Measurements from ENCODE around the gene KIF26B.
"Not testable (repeated sequence)": the region's sequence is repeated elsewhere in the genome, so short reads cannot be mapped to it uniquely, and the experiment has no call there.

Gene KIF26B

DNA sequence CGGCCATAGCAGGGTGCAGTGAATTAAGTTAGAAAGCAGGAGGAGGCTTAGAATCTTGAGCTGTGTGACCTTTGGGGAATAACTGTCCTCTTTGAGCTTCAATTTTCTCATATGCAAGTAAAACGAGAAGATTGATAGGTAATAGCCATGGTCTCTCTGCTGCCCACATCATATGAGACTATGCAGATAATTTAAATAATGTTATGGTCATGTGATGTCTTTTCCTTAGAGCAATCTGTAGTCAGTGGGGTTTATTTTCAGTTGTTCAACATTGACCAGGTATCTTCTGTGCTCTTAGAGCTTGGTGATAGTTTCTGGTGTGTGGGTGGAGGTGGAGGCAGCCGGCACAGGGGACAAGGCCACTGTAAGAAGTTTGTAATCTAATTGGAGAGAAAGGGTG lies 537.1 kb downstream of the KIF26B start:
- DNase-seq, result no peak

DNA sequence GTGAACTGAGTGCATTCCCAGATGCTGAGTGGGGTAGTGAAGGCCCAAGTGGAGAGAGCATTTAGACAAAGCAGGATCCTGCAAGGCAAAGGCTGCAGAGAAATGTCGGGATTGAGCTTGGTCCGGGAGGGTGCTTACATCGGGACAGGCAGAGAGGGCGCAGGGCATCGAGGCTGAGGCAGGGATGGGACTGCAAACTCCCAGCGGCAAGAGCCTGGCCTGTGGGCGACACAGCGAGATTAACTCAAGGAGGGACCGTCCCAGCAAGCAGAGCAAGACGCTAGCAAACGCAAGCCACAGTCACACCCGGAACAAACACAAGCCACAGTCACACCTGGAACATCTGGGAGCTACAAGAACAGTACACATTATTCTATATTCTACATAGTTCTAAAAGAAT lies 537.5 kb downstream of the KIF26B start:
- no peak for DNase-seq

DNA sequence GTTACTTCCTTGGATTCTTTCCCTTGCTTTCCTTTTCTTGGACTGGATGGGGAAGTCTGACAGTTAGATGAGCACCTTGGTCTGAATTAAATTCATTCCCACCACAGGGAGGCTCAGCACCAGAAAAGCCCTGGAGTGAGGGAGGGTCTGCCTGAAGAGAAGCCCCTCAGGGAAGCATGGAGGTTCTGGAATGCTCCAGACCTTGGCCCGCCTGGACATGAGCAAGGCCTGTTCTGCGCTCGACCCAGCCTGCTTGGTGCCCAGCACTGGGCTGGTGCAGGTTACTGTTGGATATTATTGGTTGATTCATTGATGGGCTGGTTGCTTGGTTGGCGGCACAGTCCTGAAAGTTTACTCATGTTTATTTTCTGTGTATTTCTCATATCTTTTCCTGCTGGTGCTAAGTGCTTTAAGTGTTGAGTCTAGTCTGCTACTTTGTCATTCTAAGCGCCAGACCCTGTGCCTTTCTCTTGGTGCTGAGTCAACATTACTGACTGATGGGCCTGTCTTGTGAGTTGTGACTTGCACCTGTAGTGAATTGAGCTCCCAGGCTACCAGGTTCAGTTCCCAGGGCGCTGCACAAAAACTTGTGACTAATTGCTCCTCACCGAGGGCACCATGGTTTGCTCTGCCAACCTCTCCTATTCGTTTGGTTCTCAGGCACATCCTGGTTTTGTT lies 538.5 kb downstream of the KIF26B start:
- DNase-seq, result no peak

DNA sequence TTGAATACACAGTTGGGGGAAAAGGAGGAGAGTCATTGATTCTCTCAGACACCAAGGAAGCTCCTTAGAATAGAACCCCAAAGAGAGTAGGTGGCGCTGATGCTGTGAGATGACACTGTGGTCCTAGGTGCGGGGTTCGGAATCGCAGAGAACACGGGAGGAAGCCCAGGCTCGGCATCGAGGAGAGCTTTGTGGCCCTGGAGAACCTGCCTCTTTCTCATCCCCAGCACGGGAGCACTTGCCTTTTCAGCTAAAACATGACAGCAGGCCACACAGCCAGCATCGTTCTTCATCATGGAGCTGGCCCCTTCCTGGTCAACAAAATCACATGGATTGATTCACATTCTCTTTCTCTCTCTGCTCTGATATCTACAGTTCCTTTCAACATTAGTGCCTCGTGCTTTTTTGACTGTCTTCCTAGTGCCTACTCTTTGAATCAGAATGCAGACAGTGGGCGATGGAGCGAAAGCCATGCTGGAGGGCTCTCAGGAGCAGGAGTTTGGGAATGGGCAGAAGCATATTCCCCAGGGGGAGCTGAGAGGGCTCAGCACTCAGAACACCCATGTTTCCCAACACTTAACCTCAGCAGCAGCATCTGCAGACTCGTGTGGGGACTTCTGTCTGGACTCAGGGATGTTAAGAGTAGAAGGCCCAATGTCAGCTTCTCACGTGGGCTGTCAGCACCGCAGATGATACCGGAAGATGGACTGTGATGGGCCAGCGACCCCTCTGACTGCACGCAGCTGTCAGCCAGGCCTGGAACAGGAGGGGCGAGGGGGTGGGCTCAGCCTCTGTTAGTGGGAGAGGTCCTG lies 539.4 kb downstream of the KIF26B start:
- DNase-seq, result no peak

DNA sequence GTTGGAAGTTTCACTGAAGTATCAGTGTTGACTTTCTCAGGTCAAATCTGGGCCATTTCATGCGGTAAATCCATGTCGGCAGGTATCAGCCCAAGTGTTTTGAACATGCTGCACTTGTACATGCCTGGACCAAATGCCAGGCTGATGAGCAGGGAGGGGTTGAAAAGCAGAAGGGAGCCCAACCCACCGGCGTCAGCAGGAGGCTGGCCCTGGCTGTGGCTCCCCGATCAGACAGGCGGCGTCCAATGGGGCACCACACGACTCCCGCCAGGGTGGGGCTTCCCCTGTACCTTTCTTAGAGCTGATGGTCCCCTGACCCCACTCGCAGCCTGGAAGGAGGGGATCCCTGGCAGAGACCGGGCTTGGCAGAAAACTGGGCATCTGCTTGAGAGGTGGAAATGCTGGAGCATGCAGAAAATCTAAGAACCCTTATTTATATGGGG lies 540.0 kb downstream of the KIF26B start:
- no peak for DNase-seq

DNA sequence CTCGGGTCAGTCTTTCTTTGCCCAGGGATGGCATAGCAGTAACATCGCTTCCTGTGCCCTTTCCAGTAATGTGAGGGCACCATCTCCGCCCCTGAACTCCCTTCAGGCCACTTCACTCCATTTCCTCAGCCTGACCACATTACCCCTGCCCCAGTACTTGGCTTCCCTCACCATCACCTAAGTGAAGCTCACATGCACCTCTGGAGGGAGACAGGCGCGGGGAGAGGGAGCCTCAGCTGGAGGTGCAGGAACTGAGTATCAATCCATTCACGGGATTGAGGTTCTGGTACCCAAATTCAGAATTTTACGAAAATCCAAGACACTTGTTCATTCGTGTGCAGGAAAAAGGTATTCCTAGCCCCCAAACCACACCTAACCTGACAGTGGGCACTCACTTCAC lies 540.4 kb downstream of the KIF26B start:
- no peak for DNase-seq

DNA sequence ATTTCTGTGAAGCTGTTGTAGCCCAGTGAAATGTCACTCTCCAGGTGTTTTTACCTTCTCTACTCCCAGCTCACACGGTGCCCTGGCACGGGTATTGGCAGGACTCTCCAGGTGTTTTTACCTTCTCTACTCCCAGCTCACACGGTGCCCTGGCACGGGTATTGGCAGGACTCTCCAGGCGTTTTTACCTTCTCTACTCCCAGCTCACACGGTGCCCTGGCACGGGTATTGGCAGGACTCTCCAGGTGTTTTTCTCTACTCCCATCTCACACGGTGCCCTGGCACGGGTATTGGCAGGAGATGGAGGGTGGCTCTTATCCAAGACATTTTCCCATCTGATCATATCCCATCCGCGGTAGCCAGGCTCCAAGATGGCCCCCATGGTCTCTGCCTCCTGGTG lies 540.9 kb downstream of the KIF26B start:
- not testable (repeated sequence) for DNase-seq

DNA sequence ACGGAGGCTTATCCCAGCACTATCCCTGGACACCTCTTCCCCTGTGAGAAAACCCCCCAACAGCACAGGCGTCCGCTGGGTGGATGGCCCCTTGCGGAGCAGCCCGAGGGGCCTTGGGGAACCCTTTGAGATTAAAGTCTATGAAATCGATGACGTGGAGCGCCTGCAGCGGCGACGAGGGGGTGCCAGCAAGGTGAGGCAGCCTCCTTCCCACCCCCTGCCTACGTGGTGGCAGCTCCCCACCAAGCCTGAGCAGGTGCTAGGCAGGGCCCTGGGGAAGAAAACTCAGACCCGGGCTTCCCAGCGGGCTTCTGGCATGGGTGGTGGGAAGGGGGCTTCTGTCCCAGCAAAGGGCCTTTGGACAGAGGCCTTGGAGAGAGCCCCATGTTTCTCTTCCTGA lies 543.3 kb downstream of the KIF26B start:
- no peak for DNase-seq

DNA sequence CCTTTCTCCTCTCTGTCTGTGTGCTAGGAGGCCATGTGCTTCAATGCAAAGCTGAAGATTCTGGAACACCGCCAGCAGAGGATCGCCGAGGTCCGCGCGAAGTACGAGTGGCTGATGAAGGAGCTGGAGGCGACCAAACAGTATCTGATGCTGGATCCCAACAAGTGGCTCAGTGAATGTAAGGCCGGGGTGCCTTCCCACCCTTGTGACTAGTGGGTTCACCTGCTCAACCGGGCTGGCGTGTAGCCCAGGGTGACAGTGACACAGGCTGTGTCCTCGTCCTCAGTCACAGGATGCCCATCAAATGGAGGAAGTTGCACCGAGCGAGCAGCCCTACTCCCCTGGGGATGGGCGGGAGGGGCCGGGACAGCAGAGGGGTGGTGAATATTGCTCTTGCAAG lies 544.1 kb downstream of the KIF26B start:
- no peak for DNase-seq

DNA sequence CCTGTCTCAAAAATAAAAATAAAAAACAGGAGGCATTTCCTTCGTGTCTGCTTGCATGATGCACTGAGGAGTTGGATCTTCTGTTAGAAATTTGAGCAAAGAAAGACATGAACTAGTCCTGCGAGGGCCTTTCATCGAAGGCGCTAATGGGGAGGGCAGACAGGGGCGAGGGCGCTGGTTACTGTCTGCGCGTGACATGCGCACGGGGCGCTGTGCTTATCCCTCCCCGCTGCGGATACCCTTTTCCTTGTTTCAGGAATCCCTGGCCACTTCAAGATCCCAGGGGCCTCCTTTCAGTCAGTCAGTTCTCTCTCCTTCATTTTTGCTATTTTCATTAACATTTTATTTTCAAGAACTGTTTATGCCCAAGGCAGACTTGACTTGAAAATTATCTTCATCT lies 545.8 kb downstream of the KIF26B start:
- no peak for DNase-seq

DNA sequence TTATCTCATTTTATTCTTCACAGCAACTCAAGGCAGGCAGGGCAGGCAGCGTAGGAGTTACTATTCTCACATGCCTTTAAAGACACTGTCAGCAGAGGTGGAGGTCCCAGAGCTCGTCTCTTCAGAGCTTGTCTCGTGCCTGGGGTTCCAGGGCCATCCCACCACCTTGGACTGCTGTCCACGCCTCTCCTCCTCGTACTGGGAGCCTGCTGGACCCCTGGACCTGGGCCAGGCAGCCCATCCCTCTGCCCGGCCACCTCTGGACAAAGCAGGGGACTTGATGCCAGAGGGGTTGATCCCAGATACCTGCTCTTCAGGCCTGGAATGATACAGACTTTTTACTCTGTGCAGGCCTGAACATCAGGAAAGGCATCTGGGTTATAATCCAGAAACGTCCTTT lies 546.8 kb downstream of the KIF26B start:
- no peak for DNase-seq

DNA sequence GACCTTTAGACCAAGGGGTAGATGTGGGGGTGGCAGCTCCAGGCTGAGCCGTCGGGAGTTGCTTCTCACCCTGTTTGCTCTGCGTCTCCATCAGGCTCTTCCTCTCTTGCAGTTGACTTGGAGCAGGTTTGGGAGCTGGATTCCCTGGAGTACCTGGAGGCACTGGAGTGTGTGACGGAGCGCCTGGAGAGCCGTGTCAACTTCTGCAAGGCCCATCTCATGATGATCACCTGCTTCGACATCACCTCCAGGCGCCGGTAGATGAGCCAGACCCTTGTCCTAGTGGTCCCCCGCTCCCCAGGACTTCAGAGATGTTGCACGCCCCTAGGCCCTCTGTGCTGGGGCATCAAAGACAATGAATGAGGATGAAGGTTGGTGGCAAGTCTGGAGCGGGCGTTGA lies 547.6 kb downstream of the KIF26B start:
- DNase-seq, result no peak

DNA sequence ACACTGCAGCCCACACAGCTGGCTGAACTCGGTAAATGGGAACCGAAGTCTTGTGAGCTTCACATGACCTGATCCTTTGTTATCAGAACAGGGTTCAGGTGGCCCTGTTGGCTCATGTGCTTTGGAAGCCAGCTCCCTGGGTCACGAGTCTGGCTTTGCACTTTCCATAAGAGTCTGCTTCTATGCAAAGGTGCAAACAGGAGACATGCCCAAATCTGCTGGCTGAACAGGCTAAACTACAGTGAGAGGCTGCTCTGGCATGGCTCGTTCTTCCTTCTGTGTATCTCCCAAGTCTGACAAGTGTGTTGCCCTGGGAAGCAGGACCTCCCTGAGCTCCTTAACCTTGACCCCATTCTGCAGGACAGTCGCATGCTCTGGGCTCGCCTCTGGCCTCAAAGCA lies 549.6 kb downstream of the KIF26B start:
- no peak for DNase-seq

DNA sequence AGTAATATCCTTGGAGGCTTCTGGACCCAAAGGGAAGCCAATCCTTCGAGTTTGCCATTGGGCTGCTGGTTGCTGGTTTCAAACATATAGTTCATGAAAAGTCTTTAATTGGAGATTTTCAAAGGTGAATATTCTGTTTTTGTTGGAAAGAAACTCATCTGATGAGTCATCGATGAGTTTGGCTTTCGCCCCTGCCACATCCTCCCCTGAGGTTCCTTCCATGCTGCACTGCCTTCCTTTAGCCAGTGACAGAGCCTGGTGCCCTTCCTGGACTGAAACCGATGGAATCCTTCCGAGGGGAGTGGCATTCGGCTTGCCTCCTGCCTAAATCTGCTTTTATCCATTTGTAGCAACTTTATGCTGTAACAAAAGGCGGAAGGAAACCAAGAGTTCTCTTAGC lies 550.0 kb downstream of the KIF26B start:
- no peak for DNase-seq

DNA sequence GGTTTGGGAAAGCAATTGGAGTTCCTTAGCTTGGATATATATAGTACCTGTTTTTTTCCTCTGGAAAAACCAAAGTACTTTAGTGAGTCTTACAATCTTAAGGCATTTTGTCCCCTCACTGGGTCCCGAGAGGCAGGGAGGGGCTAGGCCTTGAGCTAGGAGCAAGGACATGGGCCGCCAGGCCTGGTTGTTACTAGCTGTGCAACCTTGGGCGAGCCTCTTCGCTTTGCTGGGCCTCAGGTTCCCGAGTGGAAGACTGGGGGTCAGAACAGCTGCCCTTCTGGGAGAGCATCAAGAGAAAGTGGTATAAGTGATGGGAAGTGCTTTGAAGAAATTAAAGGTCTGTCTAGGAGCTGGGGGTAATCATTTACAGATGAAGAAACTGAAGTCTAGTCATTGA lies 553.2 kb downstream of the KIF26B start:
- DNase-seq, result no peak

DNA sequence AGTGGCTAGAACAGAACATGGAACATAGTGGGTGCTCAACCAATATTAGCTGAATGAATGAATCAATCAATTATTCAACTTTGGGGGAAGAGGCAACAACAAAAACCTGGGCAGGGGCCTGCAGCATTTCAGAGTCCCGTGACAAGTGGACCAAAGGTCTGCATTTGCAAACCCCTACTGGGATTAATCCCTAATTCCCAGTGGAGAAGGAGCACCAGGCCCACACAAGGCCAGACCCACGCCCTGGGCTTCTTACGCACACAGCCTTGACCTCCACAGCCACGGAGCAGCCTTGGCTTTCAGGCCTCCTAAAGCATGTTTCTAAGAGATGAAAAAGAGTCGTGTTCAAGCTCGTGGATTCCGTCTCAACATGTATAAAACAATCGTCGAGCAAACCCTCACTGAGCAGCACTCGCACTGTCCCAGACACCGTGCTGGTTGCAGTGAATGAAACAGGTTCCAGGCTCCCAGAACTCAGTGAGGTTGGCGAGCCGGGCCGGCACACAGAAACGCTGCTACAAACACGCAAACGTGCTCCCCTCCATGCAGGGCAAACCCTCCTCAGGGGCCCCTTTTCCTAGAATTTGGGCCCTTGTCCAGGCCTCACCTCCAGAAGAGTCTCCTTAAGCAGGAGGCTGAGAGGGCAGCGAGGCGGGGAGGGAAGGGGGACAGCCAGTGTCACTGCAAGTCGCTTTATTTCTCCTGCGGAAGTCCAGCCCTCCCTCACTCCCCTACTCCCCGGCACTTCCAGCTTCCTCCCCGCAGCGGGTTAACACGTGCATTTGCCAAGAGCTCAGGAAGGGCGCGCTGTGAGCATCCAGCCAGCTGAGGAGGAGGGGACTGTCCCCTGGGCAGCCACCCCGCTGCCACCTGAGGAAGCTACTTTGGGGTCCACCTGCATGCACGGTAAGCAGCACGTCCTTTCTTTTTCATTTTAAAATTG lies 556.4 kb downstream of the KIF26B start:
- DNase-seq, result no peak

DNA sequence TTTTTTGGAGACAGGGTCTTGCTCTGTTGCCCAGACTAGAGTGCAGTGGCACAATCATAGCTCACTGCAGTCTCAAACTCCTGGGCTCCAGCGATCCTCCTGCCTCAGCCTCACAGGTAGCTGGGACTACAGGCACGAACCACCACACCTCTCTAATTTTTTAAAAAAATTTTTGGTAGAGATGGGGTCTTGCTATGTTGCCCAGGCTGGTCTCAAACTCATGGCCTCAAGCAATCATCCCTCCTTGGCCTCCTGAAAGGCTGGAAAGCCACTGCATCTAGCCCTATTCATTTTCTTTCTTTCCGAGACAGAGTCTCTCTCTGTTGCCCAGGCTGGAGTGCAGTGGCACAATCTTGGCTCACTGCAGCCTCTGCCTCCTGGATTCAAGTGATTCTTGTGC lies 559.2 kb downstream of the KIF26B start:
- not testable (repeated sequence) for DNase-seq

DNA sequence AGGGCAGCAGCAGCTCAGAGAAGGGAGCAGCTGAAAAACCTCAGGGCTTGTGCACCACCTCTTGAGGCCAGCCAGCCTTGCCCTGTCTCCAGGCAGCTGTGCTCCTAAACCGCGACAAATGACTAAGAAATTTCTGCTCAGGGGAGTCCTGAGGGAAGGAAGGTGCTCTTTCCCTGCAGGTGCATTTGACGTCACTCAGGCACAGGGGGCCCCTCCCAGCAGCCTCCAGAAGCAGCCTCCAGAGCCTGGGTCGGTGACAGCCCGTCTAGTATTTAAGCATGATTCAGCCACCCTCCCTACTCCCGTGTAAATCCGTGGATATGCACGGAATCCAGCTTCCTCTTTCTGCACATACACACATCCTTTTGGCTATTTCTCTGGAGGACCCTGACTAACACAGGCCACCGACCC lies 560.5 kb downstream of the KIF26B start:
- DNase-seq, result no peak

DNA sequence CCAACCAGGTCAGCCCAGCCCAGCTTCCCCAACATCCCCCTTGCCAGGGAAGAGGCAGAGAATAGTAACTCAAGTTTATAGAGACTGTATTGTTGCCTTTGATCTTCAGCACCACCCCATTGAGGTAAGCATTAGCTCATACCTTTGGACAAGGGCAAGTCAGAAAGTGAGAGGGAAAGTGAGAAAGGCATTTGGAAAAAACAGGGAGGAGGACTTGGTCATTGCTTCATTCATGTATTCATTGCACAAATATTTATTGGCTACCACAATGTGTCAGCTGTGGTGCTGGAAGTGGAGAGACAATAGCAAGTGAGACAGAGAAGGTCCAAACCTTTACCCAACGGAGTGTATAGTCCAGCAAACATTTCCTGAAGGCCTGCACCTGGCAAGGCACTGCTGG lies 561.2 kb downstream of the KIF26B start:
- DNase-seq, result no peak

DNA sequence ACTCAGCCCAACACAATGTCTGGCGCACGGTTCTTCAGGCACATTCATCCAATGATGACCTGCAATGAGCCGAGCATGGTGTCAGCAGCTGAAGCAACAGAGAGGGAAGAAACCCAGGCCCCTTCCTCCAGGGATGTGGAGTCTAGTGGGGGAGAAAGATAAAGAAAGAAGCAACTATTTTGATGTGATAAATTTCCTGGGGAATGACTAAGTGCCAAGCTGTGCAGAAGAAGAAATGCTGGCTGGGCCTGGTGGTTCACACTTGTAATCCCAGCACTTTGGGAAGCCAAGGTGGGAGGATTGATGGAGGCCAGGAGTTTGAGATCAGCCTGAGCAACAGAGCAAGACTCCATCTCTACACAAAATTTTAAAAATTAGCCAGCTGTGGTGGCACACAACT lies 561.8 kb downstream of the KIF26B start:
- DNase-seq, result no peak

DNA sequence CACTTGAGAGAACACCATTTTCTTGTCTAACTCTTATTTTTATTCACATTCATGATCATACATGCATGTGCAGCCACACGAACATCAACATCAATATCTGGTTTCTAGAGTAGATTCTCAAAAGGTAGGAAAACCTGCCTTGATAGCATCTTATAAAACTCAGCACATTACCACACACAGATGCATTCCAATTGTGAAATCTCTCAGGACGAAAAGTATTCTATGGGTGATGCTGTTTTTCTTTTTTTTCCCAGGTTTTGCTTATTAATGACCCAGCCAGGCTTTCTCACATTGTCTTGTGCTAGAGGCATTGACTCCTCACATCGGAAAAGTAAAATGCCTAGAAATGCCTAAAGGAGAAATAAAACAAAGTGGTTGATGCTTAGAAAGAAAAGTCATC lies 562.8 kb downstream of the KIF26B start:
- DNase-seq, result no peak

DNA sequence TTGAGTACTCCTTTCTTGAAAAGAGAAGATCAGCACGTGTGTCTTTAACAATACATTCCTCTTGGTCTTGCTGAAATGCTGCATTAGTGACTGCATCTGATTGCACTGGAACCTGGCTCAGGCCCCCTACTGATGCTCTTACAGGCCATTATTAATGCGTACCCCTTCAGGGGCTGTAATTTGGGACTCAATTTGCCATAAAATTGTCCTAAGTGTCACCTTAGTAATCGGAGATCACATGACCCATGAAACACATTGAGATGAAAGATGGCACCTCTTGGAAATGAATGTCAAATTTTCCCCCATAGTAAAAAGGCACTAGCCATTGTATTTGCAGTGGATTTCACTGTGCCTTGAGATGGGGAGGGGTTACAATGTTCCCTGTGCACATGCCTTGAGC lies 563.3 kb downstream of the KIF26B start:
- DNase-seq, result no peak

DNA sequence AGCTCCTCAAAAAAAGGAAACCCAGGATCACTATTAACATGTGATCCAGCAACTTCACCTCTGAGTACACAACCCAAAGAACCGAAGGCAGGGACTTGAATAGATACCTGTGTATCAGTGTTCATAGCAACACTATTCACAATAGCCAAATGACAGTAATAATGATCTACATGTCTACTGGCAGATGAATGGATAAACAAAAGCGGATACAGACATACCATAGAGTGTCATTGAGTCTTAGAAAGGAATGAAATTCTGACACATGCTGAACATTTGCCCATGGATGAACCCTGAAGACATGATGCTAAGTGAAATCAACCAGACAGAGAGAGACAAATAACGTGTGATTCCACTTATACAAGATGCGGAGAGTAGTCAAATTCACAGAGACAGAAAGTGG lies 564.2 kb downstream of the KIF26B start:
- no peak for DNase-seq

DNA sequence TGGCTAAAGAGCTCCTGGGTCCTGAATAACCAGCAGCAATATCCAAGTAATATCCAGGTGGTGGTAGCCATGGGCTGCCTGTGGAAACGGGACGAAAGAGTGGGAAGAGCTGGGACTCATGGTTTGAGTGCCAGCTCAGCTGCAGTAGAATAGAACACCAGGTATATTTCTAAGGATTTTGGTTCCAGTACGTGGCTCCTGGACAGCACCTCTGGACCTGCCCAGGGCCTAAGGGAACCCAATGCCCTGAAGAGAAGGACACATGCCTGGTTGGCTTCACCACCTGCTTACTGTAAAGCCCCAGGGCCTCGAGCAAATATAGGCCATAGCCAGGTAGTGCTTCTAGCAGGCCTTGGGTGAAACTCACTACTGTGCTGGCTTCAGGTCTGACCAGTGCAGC lies 566.7 kb downstream of the KIF26B start:
- no peak for DNase-seq

Measured in SIG-M5 (cell line).